SK-N-SH treated with all-trans-retinoic acid at 6 μM for 48 hours (cell line): ENCODE measurements around the gene ADK.

Experiments
- ATAC-seq: fragments of 200-7000 bp; cut with Tn5 transposase; 3 replicates; pipeline ENCODE4 v1.9.1; 2020; ENCODE audit warnings: mild to moderate bottlenecking, moderate library complexity
- ARNTL ChIP-seq: fragments of 450-650 bp; formaldehyde crosslinking; IDR thresholded peaks from 2 replicates; pipeline ENCODE4 v1.5.0; 2020; ENCODE audit warnings: low read depth, mild to moderate bottlenecking, moderate library complexity, borderline replicate concordance
- BACH2 ChIP-seq: fragments of 250-450 bp; sonication (Bioruptor Pico); IDR thresholded peaks from 2 replicates; pipeline ENCODE4 v1.9.0; 2021; ENCODE audit warnings: mild to moderate bottlenecking, borderline replicate concordance
- CSDC2 ChIP-seq: fragments of 250-450 bp; sonication (Bioruptor Pico); IDR thresholded peaks from 2 replicates; pipeline ENCODE4 v1.5.0; 2020; ENCODE audit warnings: mild to moderate bottlenecking, moderate library complexity
- ESRRG ChIP-seq: fragments of 250-450 bp; sonication (Bioruptor Pico); IDR thresholded peaks from 2 replicates; pipeline ENCODE4 v1.6.1; 2021; ENCODE audit warnings: mild to moderate bottlenecking
- ISL1 ChIP-seq: fragments of 250-450 bp; sonication (Bioruptor Pico); IDR thresholded peaks from 2 replicates; pipeline ENCODE4 v2.1.2; 2022; ENCODE audit warnings: mild to moderate bottlenecking, moderate library complexity
- PPARA ChIP-seq: fragments of 250-450 bp; sonication (Bioruptor Pico); IDR thresholded peaks from 2 replicates; pipeline ENCODE4 v1.5.0; 2020; ENCODE audit warnings: mild to moderate bottlenecking, borderline replicate concordance
- SNAI2 ChIP-seq: fragments of 250-450 bp; sonication (Bioruptor Pico); IDR thresholded peaks from 2 replicates; pipeline ENCODE4 v1.5.0; 2020; ENCODE audit warnings: mild to moderate bottlenecking, moderate library complexity
- TCF4 ChIP-seq: fragments of 250-450 bp; sonication (Bioruptor Pico); IDR thresholded peaks from 2 replicates; pipeline ENCODE4 v1.8.0; 2021; ENCODE audit warnings: mild to moderate bottlenecking, moderate library complexity, borderline replicate concordance
- TOX ChIP-seq: fragments of 250-450 bp; sonication (Bioruptor Pico); IDR thresholded peaks from 2 replicates; pipeline ENCODE4 v1.8.0; 2021; ENCODE audit warnings: mild to moderate bottlenecking, moderate library complexity, borderline replicate concordance
- ZFP3 ChIP-seq: fragments of 250-450 bp; sonication (Bioruptor Pico); IDR thresholded peaks from 2 replicates; pipeline ENCODE4 v1.5.0; 2020; ENCODE audit warnings: mild to moderate bottlenecking, moderate library complexity
- ZNF565 ChIP-seq: fragments of 450-650 bp; formaldehyde crosslinking; conservative IDR thresholded peaks from 2 replicates; pipeline ENCODE4 v1.5.0; 2020; ENCODE audit warnings: low read depth, mild to moderate bottlenecking, moderate library complexity
- ZNF70 ChIP-seq: fragments of 450-650 bp; formaldehyde crosslinking; IDR thresholded peaks from 2 replicates; pipeline ENCODE4 v1.5.0; 2020; ENCODE audit warnings: mild to moderate bottlenecking, moderate library complexity
- ZNF8 ChIP-seq: fragments of 450-650 bp; formaldehyde crosslinking; IDR thresholded peaks from 2 replicates; pipeline ENCODE4 v1.5.0; 2020; ENCODE audit warnings: mild to moderate bottlenecking, moderate library complexity
- TF ChIP-seq, protein P1 (sequence below): fragments of 250-450 bp; sonication (Bioruptor Pico); IDR thresholded peaks from 2 replicates; pipeline ENCODE4 v1.8.0; 2020; ENCODE audit warnings: mild to moderate bottlenecking, moderate library complexity, borderline replicate concordance
- TF ChIP-seq, protein P2 (sequence below): fragments of 250-450 bp; sonication (Bioruptor Pico); IDR thresholded peaks from 2 replicates; pipeline ENCODE4 v1.5.1; 2020; ENCODE audit warnings: low read depth, mild to moderate bottlenecking, moderate library complexity
- TF ChIP-seq, protein P3 (sequence below): fragments of 250-450 bp; sonication (Bioruptor Pico); IDR thresholded peaks from 2 replicates; pipeline ENCODE4 v1.5.1; 2021; ENCODE audit warnings: mild to moderate bottlenecking, moderate library complexity
- TF ChIP-seq, protein P4 (sequence below): fragments of 250-450 bp; sonication (Bioruptor Pico); IDR thresholded peaks from 2 replicates; pipeline ENCODE4 v1.8.0; 2021; ENCODE audit warnings: low read depth, mild to moderate bottlenecking, moderate library complexity, borderline replicate concordance

Gene ADK

DNA sequence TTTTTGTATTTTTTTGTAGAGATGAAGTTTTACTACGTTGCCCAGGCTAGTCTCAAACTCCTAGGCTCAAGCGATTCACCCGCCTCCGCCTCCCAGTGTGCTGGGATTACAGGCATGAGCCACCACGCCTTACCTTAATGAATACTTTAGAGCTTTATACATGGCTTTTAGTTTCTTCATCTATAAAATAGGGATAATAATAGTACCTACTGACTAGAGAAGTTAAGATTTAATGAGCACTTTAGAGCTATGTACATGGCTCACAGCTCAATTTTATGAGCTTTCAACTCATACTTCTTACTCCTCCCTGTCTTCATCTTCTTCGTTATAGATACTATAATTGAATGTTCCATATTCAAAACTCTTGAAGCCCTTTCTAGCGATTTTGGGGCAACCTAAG, 445.7 kb downstream of the ADK start:
- no peak for ATAC-seq
- TF ChIP-seq TCF4 (CRISPR knock-in tag) (no peak), PPARA (CRISPR knock-in tag) (no peak), ZNF8 (CRISPR knock-in tag) (no peak), ISL1 (CRISPR knock-in tag) (no peak), ZNF70 (no peak), SNAI2 (CRISPR knock-in tag) (no peak)
- TF ChIP-seq, protein P1, sequence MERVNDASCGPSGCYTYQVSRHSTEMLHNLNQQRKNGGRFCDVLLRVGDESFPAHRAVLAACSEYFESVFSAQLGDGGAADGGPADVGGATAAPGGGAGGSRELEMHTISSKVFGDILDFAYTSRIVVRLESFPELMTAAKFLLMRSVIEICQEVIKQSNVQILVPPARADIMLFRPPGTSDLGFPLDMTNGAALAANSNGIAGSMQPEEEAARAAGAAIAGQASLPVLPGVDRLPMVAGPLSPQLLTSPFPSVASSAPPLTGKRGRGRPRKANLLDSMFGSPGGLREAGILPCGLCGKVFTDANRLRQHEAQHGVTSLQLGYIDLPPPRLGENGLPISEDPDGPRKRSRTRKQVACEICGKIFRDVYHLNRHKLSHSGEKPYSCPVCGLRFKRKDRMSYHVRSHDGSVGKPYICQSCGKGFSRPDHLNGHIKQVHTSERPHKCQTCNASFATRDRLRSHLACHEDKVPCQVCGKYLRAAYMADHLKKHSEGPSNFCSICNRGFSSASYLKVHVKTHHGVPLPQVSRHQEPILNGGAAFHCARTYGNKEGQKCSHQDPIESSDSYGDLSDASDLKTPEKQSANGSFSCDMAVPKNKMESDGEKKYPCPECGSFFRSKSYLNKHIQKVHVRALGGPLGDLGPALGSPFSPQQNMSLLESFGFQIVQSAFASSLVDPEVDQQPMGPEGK (CRISPR knock-in tag) = no peak

DNA sequence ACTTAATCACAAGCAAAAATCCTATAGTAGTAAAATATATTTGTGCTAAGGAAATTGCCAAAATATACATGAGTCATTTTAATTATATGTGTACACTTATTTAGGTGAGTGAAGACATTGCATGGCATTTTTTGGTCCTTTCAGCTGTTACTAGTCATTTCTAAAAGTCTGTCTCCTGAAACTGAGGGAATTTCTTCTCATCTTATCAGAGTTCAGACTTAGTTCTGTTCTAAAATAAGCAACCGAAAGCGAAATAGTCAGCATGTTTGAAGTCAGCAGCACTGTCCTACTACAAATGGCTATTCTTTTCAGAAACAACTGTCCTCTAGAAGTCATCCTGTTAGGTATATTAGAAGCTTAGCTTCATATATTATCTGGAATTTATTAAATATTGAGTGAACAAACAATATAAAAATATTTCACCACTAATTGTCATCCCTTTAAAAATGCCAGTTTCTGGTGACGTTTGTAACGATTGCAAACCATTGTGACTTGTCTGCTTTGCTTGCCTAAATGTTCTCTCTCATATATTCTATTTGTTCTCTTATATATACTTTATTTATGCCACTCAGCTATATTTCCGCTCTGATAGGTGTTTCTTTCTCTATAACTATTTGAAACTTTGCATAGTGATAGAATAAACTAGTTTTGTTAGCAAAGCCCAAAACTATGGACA, 448.0 kb downstream of the ADK start:
- no peak for ATAC-seq
- TF ChIP-seq, protein P2, sequence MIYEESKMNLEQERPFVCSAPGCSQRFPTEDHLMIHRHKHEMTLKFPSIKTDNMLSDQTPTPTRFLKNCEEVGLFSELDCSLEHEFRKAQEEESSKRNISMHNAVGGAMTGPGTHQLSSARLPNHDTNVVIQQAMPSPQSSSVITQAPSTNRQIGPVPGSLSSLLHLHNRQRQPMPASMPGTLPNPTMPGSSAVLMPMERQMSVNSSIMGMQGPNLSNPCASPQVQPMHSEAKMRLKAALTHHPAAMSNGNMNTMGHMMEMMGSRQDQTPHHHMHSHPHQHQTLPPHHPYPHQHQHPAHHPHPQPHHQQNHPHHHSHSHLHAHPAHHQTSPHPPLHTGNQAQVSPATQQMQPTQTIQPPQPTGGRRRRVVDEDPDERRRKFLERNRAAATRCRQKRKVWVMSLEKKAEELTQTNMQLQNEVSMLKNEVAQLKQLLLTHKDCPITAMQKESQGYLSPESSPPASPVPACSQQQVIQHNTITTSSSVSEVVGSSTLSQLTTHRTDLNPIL = no peak
- TF ChIP-seq ESRRG (CRISPR knock-in tag) = no peak
- no peak for TF ChIP-seq ARNTL
- TF ChIP-seq TOX = no peak
- TF ChIP-seq BACH2 (CRISPR knock-in tag) = no peak
- peak; percentile 41 for TF ChIP-seq ISL1 (CRISPR knock-in tag)
- TF ChIP-seq ZNF565 (CRISPR knock-in tag) = no peak
- no peak for TF ChIP-seq TCF4 (CRISPR knock-in tag)
- TF ChIP-seq, protein P3, sequence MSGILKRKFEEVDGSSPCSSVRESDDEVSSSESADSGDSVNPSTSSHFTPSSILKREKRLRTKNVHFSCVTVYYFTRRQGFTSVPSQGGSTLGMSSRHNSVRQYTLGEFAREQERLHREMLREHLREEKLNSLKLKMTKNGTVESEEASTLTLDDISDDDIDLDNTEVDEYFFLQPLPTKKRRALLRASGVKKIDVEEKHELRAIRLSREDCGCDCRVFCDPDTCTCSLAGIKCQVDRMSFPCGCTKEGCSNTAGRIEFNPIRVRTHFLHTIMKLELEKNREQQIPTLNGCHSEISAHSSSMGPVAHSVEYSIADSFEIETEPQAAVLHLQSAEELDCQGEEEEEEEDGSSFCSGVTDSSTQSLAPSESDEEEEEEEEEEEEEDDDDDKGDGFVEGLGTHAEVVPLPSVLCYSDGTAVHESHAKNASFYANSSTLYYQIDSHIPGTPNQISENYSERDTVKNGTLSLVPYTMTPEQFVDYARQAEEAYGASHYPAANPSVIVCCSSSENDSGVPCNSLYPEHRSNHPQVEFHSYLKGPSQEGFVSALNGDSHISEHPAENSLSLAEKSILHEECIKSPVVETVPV = no peak

DNA sequence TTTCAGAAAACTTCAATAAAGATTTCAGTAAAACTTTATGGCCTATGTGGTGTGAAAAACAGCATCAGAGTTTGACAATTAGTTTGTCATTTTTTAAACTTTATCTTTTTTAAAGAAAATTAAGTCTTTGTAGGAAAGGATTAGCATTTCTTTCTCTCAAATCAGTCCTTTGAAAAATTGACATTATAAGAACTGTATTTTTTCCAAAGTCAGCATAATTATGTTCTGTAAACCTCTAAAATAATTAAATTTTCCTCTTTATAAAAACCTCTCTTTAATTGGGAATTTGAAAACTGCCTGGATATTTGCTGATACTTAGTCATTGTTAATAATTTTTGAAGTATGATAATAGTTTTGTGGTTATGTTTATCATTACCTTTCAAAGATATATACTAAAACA, 448.7 kb downstream of the ADK start:
- ATAC-seq = no peak
- TF ChIP-seq PPARA (CRISPR knock-in tag) (no peak), ZFP3 (CRISPR knock-in tag) (no peak), SNAI2 (CRISPR knock-in tag) (no peak), ZNF8 (CRISPR knock-in tag) (no peak)
- TF ChIP-seq, protein P3 = no peak

DNA sequence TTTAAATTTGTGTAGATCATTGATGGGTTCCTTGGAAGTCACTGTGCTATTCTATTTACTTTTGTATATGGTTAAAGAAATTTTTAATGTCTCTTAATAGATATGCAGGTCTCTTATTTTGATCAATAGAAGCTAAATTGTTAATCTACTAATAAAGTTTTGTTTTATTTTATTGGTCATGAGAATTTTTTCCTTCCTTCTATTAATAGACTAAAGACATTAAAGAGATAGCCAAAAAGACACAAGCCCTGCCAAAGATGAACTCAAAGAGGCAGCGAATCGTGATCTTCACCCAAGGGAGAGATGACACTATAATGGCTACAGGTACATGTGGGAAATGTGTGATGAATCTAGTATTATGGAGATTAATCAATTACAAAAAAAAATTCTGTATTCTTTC, 449.1 kb downstream of the ADK start:
- no peak for ATAC-seq
- TF ChIP-seq ZNF8 (CRISPR knock-in tag) (no peak), CSDC2 (no peak), ARNTL (no peak), PPARA (CRISPR knock-in tag) (no peak), ISL1 (CRISPR knock-in tag) (no peak), BACH2 (CRISPR knock-in tag) (no peak), ZFP3 (CRISPR knock-in tag) (no peak)
- TF ChIP-seq, protein P4, sequence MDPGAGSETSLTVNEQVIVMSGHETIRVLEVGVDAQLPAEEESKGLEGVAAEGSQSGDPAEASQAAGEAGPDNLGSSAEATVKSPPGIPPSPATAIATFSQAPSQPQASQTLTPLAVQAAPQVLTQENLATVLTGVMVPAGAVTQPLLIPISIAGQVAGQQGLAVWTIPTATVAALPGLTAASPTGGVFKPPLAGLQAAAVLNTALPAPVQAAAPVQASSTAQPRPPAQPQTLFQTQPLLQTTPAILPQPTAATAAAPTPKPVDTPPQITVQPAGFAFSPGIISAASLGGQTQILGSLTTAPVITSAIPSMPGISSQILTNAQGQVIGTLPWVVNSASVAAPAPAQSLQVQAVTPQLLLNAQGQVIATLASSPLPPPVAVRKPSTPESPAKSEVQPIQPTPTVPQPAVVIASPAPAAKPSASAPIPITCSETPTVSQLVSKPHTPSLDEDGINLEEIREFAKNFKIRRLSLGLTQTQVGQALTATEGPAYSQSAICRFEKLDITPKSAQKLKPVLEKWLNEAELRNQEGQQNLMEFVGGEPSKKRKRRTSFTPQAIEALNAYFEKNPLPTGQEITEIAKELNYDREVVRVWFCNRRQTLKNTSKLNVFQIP = no peak
- TF ChIP-seq, protein P2 = no peak
- TF ChIP-seq, protein P3 = no peak
- TF ChIP-seq, all 23 proteins: peak for 0
